ENCODE data around the gene TMED4. TPM values are rescaled to one million over a fixed set of nuclear protein-coding genes. Genes with fewer than 3 reads are reported as not detected.

The TMED4 gene
- total RNA-seq, 4 donors from 2014 or later, result 85.8 to 162 (median 101) TPM

GRCh38 chr7:44621034-44621749 lies 39.2 kb upstream of the TMED4 start:
- no peak overlapping the region for H3K4me3 ChIP-seq
- peak in 1 of 2 donors; percentile 23 for TF ChIP-seq POLR2A (IDR thresholded peaks at IDR 0.05)
- TF ChIP-seq, protein P1, sequence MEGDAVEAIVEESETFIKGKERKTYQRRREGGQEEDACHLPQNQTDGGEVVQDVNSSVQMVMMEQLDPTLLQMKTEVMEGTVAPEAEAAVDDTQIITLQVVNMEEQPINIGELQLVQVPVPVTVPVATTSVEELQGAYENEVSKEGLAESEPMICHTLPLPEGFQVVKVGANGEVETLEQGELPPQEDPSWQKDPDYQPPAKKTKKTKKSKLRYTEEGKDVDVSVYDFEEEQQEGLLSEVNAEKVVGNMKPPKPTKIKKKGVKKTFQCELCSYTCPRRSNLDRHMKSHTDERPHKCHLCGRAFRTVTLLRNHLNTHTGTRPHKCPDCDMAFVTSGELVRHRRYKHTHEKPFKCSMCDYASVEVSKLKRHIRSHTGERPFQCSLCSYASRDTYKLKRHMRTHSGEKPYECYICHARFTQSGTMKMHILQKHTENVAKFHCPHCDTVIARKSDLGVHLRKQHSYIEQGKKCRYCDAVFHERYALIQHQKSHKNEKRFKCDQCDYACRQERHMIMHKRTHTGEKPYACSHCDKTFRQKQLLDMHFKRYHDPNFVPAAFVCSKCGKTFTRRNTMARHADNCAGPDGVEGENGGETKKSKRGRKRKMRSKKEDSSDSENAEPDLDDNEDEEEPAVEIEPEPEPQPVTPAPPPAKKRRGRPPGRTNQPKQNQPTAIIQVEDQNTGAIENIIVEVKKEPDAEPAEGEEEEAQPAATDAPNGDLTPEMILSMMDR (IDR thresholded peaks at IDR 0.05 in 4 of 5, conservative IDR thresholded peaks at IDR 0.05 in 1 of 5), result no peak
- DNase-seq (peak; percentile 47 to 71), ATAC-seq (peak; percentile 73 to 83)
- in situ Hi-C loops (cut with MboI; ENCODE audit: low sequenced_read_pairs in 4 of 4) (no loop called here), intact Hi-C loops (cut with DNase I; ENCODE audit: low total_unique reads) (no loop called here)
- H3K27ac ChIP-seq, result peak overlapping the region; percentile 71 to 93 (median 81)
- peaks cover 68 to 73% of the 10 kb centered on the region in 2 donors for H3K4me1 ChIP-seq
- peaks cover 0 to 14% of the 10 kb centered on the region in 2 donors for H3K36me3 ChIP-seq
- no peaks in the 10 kb centered on the region for H3K9me3 ChIP-seq
- H3K27me3 ChIP-seq, result no peaks in the 10 kb centered on the region

- no peaks in the 10 kb centered on the region for H3K36me3 ChIP-seq
- no peak for ATAC-seq
- H3K4me3 ChIP-seq, result no peak overlapping the region
- in situ Hi-C loops (cut with MboI; ENCODE audit: low sequenced_read_pairs in 4 of 4), result no loop called here
- intact Hi-C loops (cut with DNase I; ENCODE audit: low total_unique reads), result no loop called here
- H3K4me1 ChIP-seq, result peaks cover 78 to 85% of the 10 kb centered on the region in 2 donors
- TF ChIP-seq, protein P1 (IDR thresholded peaks at IDR 0.05 in 4 of 5, conservative IDR thresholded peaks at IDR 0.05 in 1 of 5), result no peak
- no peak for TF ChIP-seq POLR2A (IDR thresholded peaks at IDR 0.05)
- H3K9me3 ChIP-seq, result no peaks in the 10 kb centered on the region
- H3K27ac ChIP-seq, result peak overlapping the region; percentile 66 to 93 (median 74)
- H3K27me3 ChIP-seq, result no peaks in the 10 kb centered on the region
- no peak for DNase-seq
Measured at GRCh38 chr7:44618753-44619152, 36.7 kb upstream of the TMED4 start.

DNA sequence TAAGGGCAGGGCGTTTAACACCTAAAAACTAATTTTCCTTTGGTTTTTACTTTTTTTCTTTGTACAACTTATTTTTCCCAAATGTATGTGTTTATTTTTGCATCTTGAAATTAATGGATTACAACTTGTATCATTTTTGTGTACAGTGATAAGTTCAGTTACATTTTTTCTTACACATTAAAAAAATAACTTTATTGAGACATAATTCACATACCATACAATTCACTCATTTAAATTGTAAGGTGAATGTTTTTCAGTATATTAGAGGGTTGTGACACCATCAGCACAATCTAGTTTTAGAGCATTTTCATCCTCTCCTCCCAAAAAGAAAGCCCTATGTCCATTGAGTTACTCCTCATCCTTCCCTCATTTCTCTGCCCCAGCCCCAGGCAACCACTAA lies 36.0 kb upstream of the TMED4 start:
- intact Hi-C loops (cut with DNase I; ENCODE audit: low total_unique reads) (no loop called here), in situ Hi-C loops (cut with MboI; ENCODE audit: low sequenced_read_pairs in 4 of 4) (no loop called here)
- ATAC-seq, result no peak
- Histone ChIP-seq H3K27me3 (no peaks in the 10 kb centered on the region), H3K4me1 (peaks cover 75 to 88% of the 10 kb centered on the region in 2 donors), H3K27ac (peak overlapping the region; percentile 66 to 93 (median 74)), H3K9me3 (no peaks in the 10 kb centered on the region), H3K36me3 (no peaks in the 10 kb centered on the region), H3K4me3 (no peak overlapping the region)
- TF ChIP-seq, protein P1 (IDR thresholded peaks at IDR 0.05 in 4 of 5, conservative IDR thresholded peaks at IDR 0.05 in 1 of 5), result no peak
- TF ChIP-seq POLR2A (IDR thresholded peaks at IDR 0.05), result no peak
- no peak for DNase-seq

GRCh38 chr7:44617225-44617890 lies 35.3 kb upstream of the TMED4 start:
- H3K9me3 ChIP-seq, result no peaks in the 10 kb centered on the region
- intact Hi-C loops (cut with DNase I; ENCODE audit: low total_unique reads), result no loop called here
- in situ Hi-C loops (cut with MboI; ENCODE audit: low sequenced_read_pairs in 4 of 4), result no loop called here
- H3K27me3 ChIP-seq, result no peaks in the 10 kb centered on the region
- ATAC-seq, result peak; percentile 42 to 66
- H3K27ac ChIP-seq, result peak overlapping the region; percentile 66 to 93 (median 74)
- TF ChIP-seq, protein P1 (IDR thresholded peaks at IDR 0.05 in 4 of 5, conservative IDR thresholded peaks at IDR 0.05 in 1 of 5), result no peak
- TF ChIP-seq POLR2A (IDR thresholded peaks at IDR 0.05), result no peak
- H3K4me1 ChIP-seq, result peaks cover 68 to 87% of the 10 kb centered on the region in 2 donors
- H3K36me3 ChIP-seq, result no peaks in the 10 kb centered on the region
- DNase-seq, result no peak
- no peak overlapping the region for H3K4me3 ChIP-seq

Data from gastrocnemius medialis (tissue), 4 donors.